Upper lobe of left lung (tissue), 4 donors: ENCODE results near the gene IRF4.

Experiments used
- POLR2A ChIP-seq, 4 donors: fragments of 450-650 bp; IDR thresholded peaks; one replicate each; pipeline ENCODE4 v1.5.1; 2016 to 2017; ENCODE audit warnings: antibody characterized with exemption in 4 of 4, mild to moderate bottlenecking in 2 of 4
- TF ChIP-seq, protein P1 (sequence below), 6 experiments: fragments of 450-650 bp in 4 of 6; fragments of 200-600 bp in 2 of 6; sonication (generic) in 2 of 6; IDR thresholded peaks; one replicate each; pipeline ENCODE4 v1.5.1; 2016 to 2019; ENCODE audit warnings: antibody characterized with exemption in 6 of 6

DNA sequence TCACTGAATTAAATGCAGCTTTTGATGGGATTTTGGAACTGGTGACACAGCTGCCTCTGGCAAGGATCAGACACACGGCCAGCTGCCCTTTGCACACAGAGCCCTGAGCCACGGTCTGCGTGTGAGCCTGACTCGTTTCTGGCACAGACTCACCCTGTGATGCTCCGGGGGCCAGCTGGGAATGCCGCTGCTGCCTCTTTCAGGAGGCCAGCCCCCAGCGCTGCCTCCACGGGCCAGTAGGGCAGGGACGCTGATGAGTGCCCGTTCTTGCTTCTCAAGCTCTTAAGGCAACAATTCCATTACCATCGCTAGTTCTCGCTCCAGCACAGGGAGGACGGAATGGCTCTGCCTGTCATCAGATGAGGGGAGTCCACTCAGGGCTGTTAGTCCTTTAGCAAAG is 61.6 kb downstream of the IRF4 start:
- no peak for TF ChIP-seq POLR2A (IDR thresholded peaks at IDR 0.05)
- TF ChIP-seq, protein P1, sequence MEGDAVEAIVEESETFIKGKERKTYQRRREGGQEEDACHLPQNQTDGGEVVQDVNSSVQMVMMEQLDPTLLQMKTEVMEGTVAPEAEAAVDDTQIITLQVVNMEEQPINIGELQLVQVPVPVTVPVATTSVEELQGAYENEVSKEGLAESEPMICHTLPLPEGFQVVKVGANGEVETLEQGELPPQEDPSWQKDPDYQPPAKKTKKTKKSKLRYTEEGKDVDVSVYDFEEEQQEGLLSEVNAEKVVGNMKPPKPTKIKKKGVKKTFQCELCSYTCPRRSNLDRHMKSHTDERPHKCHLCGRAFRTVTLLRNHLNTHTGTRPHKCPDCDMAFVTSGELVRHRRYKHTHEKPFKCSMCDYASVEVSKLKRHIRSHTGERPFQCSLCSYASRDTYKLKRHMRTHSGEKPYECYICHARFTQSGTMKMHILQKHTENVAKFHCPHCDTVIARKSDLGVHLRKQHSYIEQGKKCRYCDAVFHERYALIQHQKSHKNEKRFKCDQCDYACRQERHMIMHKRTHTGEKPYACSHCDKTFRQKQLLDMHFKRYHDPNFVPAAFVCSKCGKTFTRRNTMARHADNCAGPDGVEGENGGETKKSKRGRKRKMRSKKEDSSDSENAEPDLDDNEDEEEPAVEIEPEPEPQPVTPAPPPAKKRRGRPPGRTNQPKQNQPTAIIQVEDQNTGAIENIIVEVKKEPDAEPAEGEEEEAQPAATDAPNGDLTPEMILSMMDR (IDR thresholded peaks at IDR 0.05): no peak
